Measurements from ENCODE around the gene PPM1B. TPM values are rescaled to one million over a fixed set of nuclear protein-coding genes. Genes with fewer than 3 reads are reported as not detected.

PPM1B gene
- total and polyA plus RNA-seq, 9 of the 15 experiments (the other 6 are each of a cell fraction or from before 2014, with no cell fraction given), result 8.9 to 44.0 (median 28.6) TPM

- TF ChIP-seq E2F8 (IDR thresholded peaks at IDR 0.05; ENCODE audit: low read depth, partially characterized antibody) (no peak), ZC3H4 (CRISPR knock-in tag; IDR thresholded peaks at IDR 0.05; ENCODE audit: borderline replicate concordance) (no peak), NELFE (IDR thresholded peaks at IDR 0.05; ENCODE audit: insufficient read depth, insufficient read length) (no peak), FOXK2 (conservative IDR thresholded peaks at IDR 0.05 in 1 of 2, IDR thresholded peaks at IDR 0.05 in 1 of 2; ENCODE audit: low read depth in 2 of 2) (peak; percentile 85 to 92; a peak in 3 of 4 replicates), EWSR1 (IDR thresholded peaks at IDR 0.05; ENCODE audit: borderline replicate concordance, low read depth, partially characterized antibody) (no peak), ZEB2 (IDR thresholded peaks at IDR 0.05) (no peak), TSC22D4 (tag; IDR thresholded peaks at IDR 0.05) (no peak), DIDO1 (tag; IDR thresholded peaks at IDR 0.05; ENCODE audit: low read depth) (no peak), SAFB (IDR thresholded peaks at IDR 0.05; ENCODE audit: borderline replicate concordance, low read depth, low read length) (peak; percentile 83; the same call in 1 of the 2 replicates), C11orf30 (IDR thresholded peaks at IDR 0.05; ENCODE audit: low read depth) (peak; percentile 48; the same call in 1 of the 2 replicates), ZNF316 (IDR thresholded peaks at IDR 0.05) (no peak), ZBTB26 (CRISPR knock-in tag; IDR thresholded peaks at IDR 0.05) (0 out of 2 replicates have a peak, but pooled peaks have one; percentile 10), POLR3G (IDR thresholded peaks at IDR 0.05; ENCODE audit: extremely low read depth, insufficient read length, insufficient replicate concordance) (no peak), PHTF2 (CRISPR knock-in tag; IDR thresholded peaks at IDR 0.05) (no peak), ELF1 (tag; IDR thresholded peaks at IDR 0.05) (peak; percentile 65; the same call in 1 of the 2 replicates), DDX20 (tag; IDR thresholded peaks at IDR 0.05; ENCODE audit: low read depth) (no peak), YBX1 (IDR thresholded peaks at IDR 0.05) (no peak), ZNF551 (CRISPR knock-in tag; IDR thresholded peaks at IDR 0.05) (no peak)
- TF ChIP-seq, protein P1, sequence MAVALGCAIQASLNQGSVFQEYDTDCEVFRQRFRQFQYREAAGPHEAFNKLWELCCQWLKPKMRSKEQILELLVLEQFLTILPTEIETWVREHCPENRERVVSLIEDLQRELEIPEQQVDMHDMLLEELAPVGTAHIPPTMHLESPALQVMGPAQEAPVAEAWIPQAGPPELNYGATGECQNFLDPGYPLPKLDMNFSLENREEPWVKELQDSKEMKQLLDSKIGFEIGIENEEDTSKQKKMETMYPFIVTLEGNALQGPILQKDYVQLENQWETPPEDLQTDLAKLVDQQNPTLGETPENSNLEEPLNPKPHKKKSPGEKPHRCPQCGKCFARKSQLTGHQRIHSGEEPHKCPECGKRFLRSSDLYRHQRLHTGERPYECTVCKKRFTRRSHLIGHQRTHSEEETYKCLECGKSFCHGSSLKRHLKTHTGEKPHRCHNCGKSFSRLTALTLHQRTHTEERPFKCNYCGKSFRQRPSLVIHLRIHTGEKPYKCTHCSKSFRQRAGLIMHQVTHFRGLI (CRISPR knock-in tag; IDR thresholded peaks at IDR 0.05), result no peak
- TF ChIP-seq, protein P2, sequence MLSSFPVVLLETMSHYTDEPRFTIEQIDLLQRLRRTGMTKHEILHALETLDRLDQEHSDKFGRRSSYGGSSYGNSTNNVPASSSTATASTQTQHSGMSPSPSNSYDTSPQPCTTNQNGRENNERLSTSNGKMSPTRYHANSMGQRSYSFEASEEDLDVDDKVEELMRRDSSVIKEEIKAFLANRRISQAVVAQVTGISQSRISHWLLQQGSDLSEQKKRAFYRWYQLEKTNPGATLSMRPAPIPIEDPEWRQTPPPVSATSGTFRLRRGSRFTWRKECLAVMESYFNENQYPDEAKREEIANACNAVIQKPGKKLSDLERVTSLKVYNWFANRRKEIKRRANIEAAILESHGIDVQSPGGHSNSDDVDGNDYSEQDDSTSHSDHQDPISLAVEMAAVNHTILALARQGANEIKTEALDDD (IDR thresholded peaks at IDR 0.05), result no peak
These were observed 581 bp upstream of the PPM1B start (continued) for GRCh38 chr2:44167908-44168680.

Data from K562 (cell line).